ENCODE data around the gene MRPL14.
"Not testable (repeated sequence)": the region's sequence is repeated elsewhere in the genome, so short reads cannot be mapped to it uniquely, and the experiment has no call there.

The MRPL14 gene

DNA sequence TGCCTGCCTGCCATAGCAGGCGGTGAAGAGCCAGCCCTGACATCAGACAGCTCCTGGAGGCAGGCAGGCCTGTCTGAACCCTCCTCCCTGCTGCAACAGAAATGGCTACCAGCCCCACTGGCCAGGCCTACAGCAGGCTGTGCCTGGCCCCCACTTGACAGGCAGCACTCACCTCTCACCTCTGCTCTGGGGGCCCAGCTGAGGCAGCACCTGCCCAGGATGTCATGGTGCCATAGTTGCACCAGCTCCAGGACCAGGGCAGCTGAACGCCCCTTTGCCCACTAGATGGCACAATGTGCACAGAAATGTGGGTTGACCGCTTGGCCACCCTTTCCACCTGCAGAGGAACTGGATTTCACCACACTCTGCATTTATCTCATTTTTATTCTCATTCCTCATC, 30.6 kb downstream of the MRPL14 start:
- peak; percentile 82 for DNase-seq

GRCh38 chr6:44095243-44095623, 32.0 kb downstream of the MRPL14 start:
- not testable (repeated sequence) for DNase-seq

DNA sequence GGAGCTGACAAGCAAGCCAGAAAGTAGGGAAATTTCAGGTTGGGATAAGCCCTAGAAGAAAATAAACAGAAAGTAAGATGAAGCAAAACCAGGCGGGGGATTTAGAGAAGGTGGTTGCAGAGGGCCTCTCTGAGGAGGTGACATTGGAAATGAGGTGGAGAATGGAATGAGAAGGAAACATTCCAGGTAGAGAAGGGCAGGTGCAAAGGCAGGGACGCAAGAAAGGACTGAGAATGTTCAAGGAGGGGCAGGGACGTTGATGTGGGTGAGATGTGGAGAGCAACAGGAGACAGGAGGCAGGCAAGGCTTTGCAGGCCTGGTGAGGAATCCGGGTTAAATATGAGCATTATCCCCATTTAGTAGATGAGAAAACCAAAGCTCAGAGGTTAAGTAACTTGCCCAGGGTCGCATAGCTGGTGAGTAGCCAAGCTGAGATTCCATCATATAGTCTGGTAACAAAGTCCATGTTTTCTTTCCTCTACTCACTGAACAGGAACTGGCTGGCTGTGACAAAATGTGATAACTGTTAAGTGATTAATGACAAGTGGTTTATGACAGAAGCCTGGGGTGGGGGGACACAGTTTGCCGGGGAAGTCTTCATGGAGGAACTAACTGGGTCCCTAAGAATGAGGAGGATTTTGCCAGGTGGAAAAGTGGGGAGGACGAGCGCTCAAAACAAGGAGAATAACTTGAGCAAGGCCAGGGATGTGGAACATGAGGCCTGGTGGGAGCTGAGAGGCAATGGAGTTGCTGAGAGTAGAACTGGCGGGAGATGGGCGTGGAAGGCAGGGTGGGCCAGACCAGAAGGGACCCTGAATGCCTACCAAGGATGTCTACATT, 32.6 kb downstream of the MRPL14 start:
- DNase-seq: no peak

- DNase-seq: no peak
Observed at GRCh38 chr6:44093750-44094402, 33.4 kb downstream of the MRPL14 start.

- no peak for DNase-seq
Observed at GRCh38 chr6:44093066-44093465, 34.2 kb downstream of the MRPL14 start.

DNA sequence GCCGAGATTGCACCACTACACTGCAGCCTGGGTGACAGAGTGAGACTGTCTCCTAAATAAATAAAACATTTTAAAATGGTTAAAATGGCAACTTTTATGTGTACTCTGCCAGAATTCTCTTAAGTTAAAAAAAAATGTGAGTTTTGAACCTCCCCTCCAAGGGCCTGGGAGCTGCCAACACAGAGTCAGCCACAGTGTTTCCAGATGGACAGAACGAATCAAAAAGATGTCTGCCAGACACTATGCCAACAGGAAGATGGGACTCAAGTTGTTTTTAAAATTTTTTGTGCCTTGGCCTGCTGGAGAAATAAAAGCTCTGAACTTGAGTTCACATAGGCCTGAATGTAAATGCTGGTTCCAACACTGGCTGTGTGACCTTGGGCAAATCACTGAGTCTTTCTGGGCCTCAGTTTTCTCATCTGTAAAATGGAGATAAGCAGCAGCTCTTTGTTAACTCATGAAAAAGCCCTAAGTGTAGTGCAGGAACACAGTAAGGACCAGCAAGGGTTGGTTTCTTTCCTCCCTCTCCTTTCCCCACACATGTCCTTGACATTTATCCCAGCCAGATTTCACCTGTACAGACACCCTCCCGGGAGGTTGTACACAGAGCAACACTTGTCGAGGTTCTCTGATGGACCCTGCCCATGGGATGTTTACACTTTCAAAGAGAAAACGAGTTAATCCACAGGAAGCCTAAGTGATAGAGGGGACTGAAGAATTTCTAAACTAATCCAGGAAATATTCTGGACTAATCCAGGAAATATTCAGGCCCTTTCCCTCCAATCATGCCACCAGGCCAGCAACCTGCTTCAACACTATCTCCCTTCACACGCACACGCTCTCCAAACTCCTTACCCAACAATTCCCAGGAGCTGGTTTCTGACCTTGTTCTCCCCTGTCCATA, 35.0 kb downstream of the MRPL14 start:
- no peak for DNase-seq

DNA sequence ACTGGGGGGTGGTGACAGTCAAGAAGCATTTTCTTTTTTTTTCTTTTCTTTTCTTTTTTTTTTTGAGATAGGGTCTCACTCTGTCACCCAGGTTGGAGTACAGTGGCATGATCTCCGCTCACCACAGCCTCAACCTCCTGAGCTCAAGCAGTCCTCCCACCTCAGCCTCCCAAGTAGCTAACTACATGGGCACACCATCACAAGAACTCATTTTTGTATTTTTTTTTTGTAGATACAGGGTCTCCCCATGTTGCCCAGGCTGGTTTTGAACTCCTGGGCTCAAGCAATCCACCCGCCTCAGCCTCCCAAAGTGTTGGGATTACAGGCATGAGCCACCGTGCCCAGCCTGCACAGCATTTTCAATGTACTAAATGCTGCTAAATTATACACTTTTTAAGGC, 35.9 kb downstream of the MRPL14 start:
- DNase-seq: not testable (repeated sequence)

DNA sequence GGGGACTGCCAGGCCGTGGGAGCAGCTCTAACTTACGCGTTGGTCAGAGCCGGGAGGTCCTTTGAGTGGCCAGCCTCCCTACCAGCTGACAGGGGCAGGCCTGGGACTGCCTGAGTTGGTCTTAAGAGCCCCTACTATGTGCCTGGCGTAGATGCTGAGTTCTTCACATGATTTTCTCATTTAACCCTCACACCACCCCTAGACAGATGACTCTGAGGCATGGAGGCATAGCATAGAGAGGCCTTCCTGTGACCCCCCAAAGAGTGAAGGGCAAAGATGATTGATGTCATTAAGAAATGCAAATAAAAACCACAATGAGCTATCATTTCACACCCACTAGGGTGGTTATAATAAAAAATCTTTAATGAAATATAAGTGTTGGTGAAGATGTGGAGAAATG, 36.8 kb downstream of the MRPL14 start:
- DNase-seq: no peak

DNA sequence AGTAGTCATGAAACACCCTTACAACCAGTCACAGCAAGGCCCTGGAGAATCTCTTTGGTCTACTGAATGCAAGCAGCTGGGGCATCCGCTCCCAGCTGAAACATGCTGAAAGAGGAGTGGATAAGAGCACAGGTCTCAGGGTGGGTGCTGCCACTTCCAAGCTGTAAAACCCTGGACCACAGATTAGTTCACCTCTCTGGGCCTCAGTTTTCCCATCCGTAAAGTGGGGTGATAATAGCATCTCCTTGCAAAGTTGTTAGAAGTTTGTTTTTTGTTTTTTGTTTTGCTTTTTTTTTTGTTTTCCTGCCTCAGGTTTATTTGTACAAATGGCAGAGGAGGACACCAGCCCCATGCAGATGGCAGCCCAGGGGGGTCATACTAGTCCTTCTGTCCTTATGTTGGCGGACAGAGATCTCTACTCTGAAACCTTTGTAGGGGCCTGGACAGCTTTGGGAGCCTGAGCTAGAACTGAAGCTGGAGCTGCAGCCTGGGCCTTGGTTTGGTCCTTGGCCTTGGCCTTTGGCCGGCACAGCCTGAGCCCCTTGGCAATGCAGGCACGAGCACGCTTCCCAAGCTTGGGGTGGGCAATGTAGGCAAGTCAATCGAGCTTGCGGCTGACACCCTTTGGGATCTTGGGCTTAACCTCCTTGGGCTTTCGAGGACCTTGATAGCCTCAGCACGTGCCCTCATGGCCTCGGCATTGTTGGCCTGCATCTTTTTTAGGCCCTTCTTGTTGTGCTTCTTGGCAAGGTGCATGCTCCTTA, 38.2 kb downstream of the MRPL14 start:
- no peak for DNase-seq

DNA sequence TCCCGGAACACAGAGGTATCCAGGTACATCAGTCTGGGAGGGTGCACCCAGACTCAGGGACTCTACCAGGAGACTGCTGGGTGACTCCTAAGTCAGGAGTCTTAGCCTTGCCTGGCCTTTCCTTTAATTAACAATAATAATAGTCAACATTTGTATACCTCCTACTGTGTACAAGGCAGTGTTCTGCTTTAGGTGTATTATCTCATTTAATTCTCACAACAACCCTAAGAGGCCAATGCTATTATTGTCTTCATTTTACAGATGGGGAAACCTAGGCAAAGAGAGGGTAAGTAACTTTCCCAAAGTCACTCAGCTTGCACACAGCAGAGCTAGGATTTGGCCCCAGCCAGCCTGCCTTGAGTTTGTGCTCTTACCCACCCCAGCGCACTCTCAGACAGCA, 39.6 kb downstream of the MRPL14 start:
- no peak for DNase-seq

DNA sequence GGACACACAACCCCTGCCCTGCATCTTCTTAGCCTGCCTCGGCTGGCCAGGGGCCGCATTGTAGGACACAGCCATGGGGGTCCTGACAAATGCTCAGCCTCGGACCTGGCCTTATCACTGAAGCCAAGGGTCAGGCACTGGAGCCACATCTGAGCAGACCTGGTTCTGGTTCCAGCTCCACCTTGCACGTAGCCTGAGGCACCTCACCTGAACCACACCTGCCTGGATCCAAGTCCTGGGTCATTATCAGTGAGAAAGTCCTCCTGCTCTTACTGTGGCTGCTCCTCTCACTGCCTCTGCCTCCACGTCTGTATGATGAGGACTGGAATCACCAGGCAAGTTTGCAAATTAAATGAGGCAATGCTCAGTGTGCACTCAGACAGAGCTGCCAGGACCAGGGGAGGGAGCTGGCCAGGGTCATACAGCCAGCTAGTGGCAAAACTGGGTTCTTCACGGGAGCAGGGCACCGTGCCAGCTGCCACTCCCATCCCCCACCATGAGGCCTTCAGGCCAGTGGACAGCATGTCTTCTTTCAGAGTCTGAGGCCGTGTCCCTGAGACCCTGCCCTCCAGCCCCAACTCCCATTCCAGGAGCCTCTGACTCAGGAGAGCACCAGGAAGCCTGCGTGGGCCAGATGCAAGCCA, 40.2 kb downstream of the MRPL14 start:
- peak; percentile 25 for DNase-seq

DNA sequence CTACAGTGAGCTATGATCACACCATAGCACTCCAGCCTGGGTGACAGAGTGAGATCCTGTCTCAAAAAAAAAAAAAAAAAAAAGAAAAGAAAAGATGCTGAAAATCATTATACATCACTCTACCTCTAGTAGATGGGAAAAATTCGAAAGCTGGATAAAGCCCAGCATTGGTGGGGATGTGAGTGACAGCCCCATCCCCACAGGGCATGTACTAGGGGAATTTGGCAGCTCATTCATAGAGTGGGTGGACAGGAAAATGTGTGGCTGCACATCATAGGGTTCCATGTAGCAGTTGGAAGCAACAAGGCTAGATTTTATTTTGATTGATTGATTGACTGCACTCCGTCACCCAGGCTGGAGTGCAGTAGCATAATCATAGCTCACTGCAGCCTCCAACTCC, 42.0 kb downstream of the MRPL14 start:
- DNase-seq: no peak

- DNase-seq: no peak
Observed at GRCh38 chr6:44084231-44085014, 42.8 kb downstream of the MRPL14 start.

DNA sequence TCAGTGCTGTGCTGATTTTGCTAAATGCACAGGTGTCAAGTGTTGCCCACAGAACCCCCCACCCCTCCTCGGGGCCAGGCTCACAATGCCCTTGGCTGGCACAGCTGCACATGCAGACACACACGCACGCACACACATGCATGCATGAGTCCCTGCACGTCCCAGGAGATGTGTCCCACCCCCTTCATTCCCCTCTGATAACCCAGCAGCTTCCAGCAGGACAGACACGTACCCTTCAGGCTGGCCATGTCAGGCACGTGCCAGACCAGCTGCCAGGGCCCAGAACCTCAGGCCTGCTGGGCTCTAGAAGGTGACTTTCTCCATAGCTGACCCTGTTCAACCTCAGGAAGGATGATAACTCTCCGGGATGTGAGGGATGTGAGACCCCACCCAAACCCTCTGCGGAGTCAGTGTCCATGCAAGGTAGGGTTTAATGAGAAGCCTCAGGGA, 44.4 kb downstream of the MRPL14 start:
- no peak for DNase-seq

- DNase-seq: no peak
Observed at GRCh38 chr6:44081753-44082152, 45.5 kb downstream of the MRPL14 start.

DNA sequence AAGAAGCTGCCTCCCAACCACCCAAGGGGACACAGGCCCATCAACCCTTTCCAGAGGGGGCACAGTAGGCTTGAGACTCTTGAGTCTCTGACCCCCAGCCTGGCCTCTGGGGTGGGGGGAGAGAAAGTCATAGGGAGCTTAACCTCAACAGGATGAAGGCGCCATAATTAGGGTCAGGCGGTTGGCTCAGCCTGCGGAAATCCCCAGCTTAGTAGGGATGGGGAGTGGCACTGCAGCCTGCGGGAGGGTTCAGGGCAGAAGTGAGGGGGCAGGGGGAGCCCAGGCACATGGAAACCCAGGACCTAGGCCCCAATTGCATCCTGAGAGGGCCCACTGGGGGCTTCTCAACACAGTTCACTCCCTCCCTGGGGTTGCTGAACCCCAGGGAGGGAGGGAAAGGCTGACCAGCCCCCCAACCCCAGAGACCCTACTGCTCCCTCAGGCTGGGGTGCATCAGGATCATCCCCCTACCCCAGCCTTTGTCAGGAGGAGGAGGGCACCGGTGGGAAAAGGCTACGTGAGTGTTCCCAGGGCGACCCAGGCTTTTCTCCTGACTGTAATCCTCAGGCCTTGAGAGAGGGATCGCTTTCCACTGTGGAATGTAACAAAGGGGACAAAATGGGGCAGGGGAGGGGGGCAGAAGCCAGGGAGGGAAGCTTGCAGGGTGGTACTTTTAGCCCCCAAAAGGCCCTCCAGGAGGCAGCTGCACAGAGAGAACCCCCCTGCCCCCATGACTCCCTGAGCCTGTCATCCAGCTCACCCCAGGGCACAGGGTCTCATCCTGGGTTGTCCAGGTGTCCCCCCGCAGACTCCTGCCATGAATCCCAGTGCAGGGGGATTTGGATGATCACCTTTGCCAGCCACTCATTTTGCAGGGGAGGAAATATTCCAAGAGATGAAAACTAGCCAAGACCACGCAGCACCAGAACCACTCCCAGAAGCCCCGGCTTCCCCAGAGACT, 46.4 kb downstream of the MRPL14 start:
- DNase-seq: no peak

DNA sequence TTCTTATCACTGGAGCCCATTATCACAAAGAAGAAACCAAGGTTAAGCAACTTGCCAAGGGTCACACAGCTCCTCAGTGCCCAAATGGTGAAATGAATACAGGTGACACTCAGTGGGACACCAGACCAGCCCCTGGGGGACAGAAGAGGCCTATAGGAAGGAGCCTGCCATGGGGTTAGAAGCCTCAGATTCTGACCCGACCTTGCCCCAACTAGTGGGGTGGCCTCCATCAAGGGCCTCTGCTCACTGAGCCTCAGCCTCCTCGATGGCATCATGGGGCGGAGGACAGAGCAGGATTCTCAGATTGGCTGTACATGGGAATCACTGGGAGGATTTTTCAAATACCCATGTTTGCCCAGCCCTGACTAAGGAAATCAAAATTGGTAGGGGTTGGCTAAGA, 47.6 kb downstream of the MRPL14 start:
- no peak for DNase-seq

GRCh38 chr6:44078827-44079671, 48.2 kb downstream of the MRPL14 start:
- peak; percentile 86 for DNase-seq

GRCh38 chr6:44078219-44078826, 48.9 kb downstream of the MRPL14 start:
- no peak for DNase-seq
